HG02623 (cell line): ENCODE measurements around the gene JSRP1.

Experiments
- ATAC-seq: cut with Tn5 transposase; IDR thresholded peaks from one replicate; pipeline ENCODE4 v1.9.1; 2021; ENCODE audit warnings: moderate library complexity; ENCODE audit not compliant: unreplicated experiment

The JSRP1 gene

GRCh38 chr19:2268480-2268830 lies 12.2 kb upstream of the JSRP1 start:
- ATAC-seq: no peak

GRCh38 chr19:2266183-2266993 lies 10.2 kb upstream of the JSRP1 start:
- no peak for ATAC-seq

- ATAC-seq: no peak
These were observed 5.4 kb upstream of the JSRP1 start for GRCh38 chr19:2261438-2262172.

GRCh38 chr19:2260341-2260805 lies 4.2 kb upstream of the JSRP1 start:
- ATAC-seq: no peak

GRCh38 chr19:2259336-2259735 lies 3.1 kb upstream of the JSRP1 start:
- no peak for ATAC-seq

GRCh38 chr19:2255112-2255845 lies 938 bp downstream of the JSRP1 start:
- ATAC-seq: no peak

GRCh38 chr19:2254064-2254872 lies 1.9 kb downstream of the JSRP1 start:
- no peak for ATAC-seq

GRCh38 chr19:2253106-2254063 lies 2.8 kb downstream of the JSRP1 start:
- ATAC-seq: no peak

GRCh38 chr19:2252797-2253105 lies 3.5 kb downstream of the JSRP1 start:
- no peak for ATAC-seq

- no peak for ATAC-seq
These were observed 4.0 kb downstream of the JSRP1 start for GRCh38 chr19:2252055-2252796.

GRCh38 chr19:2251106-2252054 lies 4.8 kb downstream of the JSRP1 start:
- no peak for ATAC-seq

- ATAC-seq: no peak
These were observed 5.5 kb downstream of the JSRP1 start for GRCh38 chr19:2250766-2251105.

GRCh38 chr19:2249880-2250765 lies 6.1 kb downstream of the JSRP1 start:
- ATAC-seq: no peak

- no peak for ATAC-seq
These were observed 7.0 kb downstream of the JSRP1 start, which contains the start of gene AMH for GRCh38 chr19:2249010-2249866. AMH (plus strand) TSS chr19:2249323; CDS start chr19:2249333, 10 bp downstream.

GRCh38 chr19:2248136-2249009 lies 7.8 kb downstream of the JSRP1 start:
- no peak for ATAC-seq
